Non-pigmented ciliary epithelial cell (primary cell): ENCODE results near the gene FUT9.

Experiments
- DNase-seq: peaks from one replicate; pipeline ENCODE4 v3.0.0-alpha.2; 2010; ENCODE audit warnings: low read depth

FUT9 gene

DNA sequence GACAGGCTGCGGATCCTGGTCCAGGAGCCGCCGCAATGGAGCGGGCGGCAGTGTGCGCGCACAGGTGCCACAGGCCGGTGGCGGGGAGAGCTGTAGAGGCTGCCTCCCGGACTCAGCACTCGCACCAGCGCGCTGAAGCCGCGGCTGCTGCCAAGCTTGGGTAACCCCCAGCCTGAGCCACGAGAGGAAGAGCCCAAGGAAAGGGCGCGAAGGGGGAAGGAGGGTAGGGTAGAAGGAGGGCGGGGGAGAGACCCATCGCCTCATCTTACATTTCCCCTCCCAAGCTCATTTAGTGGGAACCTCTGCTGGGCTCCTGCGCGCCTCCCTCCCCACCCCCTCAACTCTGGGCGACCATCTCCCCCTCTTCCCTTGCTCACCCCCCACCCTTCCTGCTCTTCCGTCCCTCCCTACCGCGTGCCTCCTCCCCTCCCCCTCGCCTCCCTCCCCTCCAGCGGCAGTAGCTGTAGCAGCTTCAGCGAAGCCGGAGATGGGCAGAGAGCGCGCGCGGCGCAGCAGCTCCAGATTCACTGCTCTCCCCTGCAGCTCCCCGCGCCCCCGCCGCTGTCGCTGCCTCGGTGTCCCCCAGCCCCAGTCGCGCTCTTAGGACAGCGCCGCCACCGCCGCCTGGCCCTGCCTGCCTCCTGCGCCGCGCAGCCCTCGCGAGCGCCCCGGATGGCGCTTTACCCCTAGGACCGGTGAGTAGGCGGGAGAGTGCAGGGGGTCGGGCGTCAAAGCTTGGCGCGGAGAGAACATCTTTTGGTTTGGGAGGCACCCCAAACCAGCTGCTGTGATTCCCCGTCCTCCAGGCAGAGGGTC, at the start of gene FUT9:
TSS of gene FUT9 (plus strand) at position 457 of the 816 bp plus-strand sequence. CDS start 187,182 bp downstream, outside the sequence.
- no peak for DNase-seq

DNA sequence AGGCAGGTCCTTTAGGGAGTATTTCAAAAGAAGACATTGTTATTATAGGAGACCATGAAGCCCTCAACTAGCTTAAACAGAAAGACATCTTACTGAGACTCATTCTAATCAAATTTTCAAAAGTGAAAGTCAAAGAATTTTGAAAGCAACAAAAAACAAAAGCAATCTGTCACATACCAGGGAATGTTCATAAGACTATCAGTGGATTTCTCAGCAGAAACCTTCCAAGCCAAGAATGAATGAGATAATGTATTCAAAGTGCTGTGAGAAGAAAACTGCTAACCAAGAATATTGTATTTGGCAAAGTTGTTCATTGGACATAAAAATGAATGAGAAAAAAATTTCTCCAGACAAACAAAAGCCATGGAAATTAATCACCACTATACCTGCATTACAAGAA, 48.2 kb upstream of the FUT9 start:
- DNase-seq, result no peak

DNA sequence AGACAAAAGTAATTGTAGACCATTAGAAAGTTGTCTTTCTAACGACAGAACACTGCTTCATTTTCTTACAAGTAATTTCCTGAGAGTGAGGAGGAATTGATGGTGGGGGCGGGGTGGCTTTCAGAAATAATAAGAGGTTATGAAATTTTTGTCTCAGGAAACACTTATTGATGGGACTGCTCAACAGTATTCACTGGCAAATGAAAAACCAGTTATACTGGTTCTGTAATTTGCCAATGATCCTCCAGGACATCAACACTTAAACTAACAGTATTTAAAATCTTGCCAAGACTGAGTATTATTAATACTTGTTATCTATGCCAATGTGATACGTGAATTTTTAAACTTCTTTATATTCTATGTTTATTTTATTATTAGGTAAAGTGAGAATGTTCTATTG, 41.8 kb upstream of the FUT9 start:
- DNase-seq, result no peak

DNA sequence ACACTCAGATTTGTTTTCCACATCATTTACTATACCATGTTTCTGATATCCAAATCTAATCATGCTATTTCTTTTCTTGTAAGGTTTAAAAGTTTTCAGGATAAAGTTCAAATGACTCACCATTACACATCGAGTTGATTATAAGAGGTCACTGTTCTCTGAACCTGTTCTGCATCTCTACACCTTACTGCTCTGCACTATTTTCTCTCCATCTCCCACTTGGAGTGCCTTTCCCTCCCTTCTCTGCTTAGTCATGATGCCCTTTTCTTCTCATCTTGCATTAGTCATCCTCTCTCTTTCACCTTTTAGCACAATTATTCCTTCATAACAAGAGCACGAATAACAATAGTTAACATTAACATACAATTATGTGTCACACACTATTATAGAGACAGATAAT, 37.5 kb upstream of the FUT9 start:
- DNase-seq, result no peak

DNA sequence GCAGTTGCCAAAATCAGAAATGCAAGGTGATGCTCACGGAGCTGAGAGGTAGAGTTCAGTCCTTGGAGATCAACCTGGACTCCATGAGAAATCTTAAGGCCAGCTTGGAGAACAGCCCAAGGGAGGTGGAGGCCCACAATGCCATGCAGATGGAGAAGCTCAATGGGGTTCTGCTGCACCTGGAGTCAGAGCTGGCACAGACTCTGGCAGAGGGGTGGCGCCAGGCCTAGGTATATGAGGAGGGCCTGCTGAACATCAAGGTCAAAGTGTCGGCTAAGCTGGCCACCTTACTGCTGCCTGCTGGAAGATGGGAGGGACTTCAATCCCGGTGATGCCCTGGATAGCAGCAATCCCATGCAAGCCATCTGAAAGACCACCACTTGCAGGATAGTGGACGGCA, 23.9 kb upstream of the FUT9 start:
- no peak for DNase-seq

GRCh38 chr6:95994151-95994550, 21.6 kb upstream of the FUT9 start:
- no peak for DNase-seq

DNA sequence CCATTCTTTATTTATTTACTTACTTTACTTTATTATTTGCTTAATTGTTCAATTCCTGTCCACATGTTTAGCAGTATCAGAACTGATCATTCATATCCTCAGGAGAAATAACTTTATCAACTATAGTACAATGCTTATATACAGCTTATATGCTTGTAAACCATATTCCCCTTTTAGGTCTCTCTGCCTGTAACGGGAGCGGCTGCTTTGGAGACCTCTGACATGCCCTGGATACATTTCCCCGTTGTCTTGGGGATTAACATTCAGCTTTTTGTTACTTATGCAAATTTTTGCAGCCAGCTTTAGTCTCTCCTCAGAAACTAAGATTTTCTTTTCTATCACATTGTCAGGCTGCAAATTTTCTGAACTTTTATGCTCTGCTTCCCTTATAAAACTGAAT, 17.6 kb upstream of the FUT9 start:
- DNase-seq, result no peak

- no peak for DNase-seq
Observed at GRCh38 chr6:96001891-96002575, 13.7 kb upstream of the FUT9 start.

GRCh38 chr6:96002576-96002910, 13.2 kb upstream of the FUT9 start:
- DNase-seq, result no peak

DNA sequence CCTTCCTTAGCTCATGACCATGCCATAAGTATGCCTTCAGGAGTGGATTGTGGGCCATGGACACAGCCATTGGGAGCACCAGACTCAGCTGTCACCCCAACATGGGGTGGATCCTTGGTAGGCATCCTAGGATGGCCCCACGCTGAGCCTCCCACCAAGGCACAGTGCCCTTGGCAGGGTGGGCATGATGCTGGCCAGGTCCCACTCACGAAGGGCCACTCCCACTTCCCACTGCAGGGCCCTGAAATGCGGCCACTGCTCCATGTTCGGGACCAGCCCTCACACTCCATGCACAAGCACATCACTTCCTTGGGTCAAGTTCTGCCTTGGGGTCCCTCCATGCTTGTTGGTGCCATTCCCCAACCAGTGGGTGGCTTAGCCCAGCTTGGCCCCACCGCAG, 12.9 kb upstream of the FUT9 start:
- DNase-seq, result no peak

DNA sequence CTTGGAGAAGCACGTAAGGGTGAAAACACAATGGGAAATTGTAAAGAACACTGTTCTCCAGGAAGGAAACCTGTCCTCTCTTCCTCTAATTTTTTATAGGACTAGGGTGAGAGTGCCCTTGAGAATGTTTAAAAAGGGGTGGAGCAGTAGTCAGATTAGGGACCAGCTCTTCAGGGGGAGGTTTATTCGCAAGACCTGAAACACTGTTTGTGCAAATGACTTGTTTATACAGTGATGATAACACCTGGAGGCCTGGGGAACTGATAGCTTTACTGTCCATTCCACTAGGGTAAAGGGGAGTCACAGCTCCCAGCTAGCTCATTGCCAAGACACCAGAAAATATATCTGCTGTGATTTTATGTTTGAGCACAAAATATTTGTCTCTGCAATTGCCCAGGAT, 8.1 kb upstream of the FUT9 start:
- DNase-seq, result no peak

DNA sequence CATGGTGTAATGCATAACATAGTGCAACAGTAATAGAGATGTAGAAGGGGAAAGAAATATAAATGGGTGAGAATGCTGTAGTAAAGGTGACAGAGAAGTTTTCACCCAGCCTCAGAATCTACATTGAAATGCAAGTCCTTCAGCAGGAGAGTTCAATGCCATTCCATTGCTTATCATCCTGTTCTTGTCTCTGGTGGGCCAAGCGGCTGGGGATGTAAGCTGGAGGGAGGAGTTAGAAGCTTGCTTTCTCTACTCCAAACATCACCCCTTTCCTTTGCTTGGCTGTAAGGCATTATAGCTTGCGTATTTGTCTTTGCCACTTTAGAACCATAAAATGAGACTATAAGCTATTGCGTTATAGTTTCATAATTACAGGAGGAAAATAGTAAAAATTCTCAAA, 2.2 kb upstream of the FUT9 start:
- no peak for DNase-seq

DNA sequence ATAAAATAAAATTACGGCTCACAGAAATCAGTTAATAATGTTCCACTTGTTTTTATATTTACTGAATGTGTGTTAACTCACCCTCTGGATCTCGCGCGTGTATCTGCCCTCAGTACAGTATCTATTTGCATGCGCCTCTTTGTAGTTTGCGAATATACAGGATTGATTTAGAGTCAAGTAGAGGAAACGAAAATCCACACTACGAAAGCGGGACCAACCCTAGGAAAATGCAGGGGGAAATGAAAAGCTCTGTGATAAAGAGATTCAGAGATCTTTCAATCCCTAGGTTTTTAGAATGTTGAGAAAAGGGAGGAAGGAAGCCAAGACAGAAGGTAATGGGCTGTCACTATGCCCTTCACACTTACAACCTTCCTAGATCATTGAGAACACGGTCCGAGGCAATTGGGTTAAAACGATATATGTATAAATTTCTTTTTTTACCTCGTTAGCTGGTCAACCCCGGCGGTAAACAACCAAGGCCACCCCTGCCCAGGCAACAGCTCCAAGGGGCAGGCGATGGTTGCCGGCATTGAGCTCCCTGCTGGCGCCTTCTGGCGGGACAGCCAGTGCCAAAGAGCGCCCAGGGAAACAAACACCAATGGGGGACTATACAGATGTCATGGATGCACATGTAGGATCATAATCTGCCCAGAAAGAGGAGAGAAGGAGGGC, 792 bp upstream of the FUT9 start:
- DNase-seq, result no peak

DNA sequence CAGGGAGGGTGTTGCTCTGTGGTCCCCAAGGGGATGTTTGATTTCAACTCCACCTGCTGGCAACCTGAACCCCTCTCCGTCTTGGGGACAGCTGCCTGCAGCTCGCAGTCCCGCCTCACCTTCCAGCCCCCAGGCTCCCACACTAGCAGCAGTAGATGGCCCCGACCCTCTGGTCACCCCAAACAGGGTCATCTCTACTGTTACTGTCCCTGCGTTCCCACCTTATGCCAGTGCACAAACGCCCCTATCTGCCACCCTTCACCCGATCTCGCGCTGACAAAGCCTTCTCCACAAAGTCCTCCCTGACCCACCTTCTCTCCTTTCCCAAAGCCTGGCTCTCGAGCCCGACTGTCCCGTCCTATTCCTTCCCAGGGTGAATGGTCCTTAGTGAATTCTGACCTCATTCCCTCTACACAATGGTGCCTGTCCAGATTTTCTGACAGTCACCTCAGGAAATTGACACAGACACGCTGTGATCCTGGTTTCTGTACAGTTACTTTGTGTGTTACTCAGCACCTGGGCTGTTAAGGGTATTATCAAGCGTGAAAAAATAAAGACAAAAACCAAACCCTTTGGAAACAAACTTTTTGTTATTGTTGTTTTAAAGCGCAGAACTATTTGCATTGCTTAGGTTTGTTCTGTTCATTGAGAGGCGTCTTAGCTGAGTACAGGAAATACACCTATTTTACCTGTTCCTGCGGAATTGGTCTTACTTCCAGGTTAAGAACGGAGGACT, 728 bp downstream of the FUT9 start:
- DNase-seq, result no peak

- no peak for DNase-seq
Observed at GRCh38 chr6:96017070-96017359, 1.2 kb downstream of the FUT9 start.

- DNase-seq, result no peak
Observed at GRCh38 chr6:96022225-96022624, 6.5 kb downstream of the FUT9 start.

DNA sequence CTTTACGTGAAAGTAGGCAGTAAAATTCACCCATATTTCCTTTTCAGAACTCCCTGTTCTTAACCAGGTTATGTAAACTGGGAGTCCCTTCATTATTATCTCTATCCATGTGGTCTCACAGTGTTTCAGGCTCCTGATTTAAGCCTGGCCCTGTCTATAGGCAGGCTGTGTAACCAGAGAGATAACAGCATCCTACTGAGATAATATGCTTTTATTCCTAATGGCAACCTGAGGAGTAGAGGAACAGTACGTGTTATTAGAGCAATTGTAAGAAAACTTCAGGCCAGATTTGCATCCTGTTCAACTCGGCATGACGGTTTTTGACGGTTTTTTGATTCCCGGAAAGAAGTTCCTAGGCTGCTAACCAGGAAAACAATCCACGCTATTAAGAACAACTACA, 16.9 kb downstream of the FUT9 start:
- DNase-seq, result no peak

GRCh38 chr6:96051555-96051954, 35.8 kb downstream of the FUT9 start:
- DNase-seq, result no peak

DNA sequence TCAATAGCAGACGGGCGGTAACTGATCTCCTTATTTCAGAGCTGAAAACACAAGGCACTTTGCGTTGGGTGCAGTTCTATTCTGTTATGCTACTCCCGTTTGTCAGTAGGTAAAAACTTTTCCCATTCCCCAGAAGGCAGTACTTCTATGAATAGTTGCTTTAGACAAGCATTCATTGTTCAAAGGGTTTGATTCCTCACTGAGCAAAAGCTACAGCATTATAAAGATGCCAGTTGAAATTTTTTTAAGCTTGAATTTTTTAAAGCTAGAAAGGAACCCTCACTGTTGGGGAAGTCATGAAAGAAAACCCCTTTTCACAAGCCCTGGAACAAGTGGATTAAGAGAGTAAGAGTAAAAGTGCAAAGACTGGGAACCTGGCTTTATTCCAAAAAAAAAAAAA, 42.3 kb downstream of the FUT9 start:
- no peak for DNase-seq

- peak; percentile 6 for DNase-seq
Observed at GRCh38 chr6:96059586-96059985, 43.8 kb downstream of the FUT9 start.

DNA sequence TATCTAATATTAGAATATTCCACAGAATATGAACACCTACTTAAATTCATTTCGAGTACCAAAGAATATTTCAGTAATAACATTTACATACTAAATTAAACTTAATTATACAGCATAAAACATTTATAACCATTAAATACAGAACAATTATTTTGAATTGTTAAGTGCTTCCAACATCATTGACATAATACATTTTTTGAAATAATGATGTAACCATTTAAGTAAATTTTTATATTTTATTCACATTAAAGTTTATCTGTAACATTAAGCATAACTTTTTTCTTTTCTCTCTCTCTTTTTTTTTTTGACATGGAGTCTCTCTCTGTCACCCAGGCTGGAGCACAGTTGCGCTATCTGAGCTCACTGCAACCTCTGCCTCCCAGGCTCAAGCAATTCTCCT, 44.5 kb downstream of the FUT9 start:
- DNase-seq, result no peak

- no peak for DNase-seq
Observed at GRCh38 chr6:96065213-96065612, 49.4 kb downstream of the FUT9 start.

GRCh38 chr6:96066376-96066775, 50.6 kb downstream of the FUT9 start:
- no peak for DNase-seq
